ENCODE data around the gene HDHD2. TPM values are rescaled to one million over a fixed set of nuclear protein-coding genes. Genes with fewer than 3 reads are reported as not detected.

Gene HDHD2
- total and polyA plus RNA-seq, 2 of the 13 experiments (the other 11 are each of a cell fraction or from before 2014, with no cell fraction given) = 10.2 to 34.7 TPM

DNA sequence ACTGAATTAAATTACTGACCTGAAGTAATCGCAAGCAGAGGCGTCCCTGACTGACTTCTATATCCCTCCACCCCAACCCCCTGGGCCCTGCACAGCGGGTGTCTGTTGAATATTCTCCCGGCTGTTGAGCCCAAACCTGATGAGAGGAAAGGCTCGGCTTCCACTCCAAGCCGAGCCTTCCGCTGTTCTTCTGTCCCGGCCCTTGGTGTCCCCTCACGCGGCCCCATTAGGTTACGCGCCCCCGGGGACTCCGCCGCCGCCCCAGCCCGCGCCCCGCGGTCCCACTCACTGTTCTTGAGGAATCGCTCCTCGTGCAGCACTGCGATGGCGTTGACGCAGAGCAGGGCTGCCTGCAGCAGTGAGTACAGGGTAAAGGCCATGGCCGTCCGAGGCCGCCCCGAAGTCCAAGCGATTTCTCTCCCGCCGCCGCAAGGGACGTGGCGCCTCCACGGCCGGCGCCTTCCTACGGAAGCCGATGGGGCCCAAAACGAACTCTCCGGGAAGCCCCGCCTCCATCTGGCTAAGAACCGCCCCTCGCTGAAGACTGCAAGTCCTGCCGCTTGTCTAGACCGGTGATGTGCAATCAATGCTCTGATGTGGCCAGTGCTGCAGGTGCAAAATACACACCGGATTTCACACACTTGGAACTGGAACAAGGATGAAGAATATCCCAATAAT is 25.7 kb upstream of the HDHD2 start, which contains the start of gene IER3IP1 (continued):
- TF ChIP-seq, protein P1, sequence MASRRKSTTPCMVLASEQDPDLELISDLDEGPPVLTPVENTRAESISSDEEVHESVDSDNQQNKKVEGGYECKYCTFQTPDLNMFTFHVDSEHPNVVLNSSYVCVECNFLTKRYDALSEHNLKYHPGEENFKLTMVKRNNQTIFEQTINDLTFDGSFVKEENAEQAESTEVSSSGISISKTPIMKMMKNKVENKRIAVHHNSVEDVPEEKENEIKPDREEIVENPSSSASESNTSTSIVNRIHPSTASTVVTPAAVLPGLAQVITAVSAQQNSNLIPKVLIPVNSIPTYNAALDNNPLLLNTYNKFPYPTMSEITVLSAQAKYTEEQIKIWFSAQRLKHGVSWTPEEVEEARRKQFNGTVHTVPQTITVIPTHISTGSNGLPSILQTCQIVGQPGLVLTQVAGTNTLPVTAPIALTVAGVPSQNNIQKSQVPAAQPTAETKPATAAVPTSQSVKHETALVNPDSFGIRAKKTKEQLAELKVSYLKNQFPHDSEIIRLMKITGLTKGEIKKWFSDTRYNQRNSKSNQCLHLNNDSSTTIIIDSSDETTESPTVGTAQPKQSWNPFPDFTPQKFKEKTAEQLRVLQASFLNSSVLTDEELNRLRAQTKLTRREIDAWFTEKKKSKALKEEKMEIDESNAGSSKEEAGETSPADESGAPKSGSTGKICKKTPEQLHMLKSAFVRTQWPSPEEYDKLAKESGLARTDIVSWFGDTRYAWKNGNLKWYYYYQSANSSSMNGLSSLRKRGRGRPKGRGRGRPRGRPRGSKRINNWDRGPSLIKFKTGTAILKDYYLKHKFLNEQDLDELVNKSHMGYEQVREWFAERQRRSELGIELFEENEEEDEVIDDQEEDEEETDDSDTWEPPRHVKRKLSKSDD (CRISPR knock-in tag; IDR thresholded peaks at IDR 0.05; ENCODE audit: low read depth) = no peak
- TF ChIP-seq YEATS4 (CRISPR knock-in tag; IDR thresholded peaks at IDR 0.05; ENCODE audit: borderline replicate concordance) (peak; percentile 97), GPN1 (CRISPR knock-in tag; IDR thresholded peaks at IDR 0.05; ENCODE audit: borderline replicate concordance) (no peak), PRPF4 (IDR thresholded peaks at IDR 0.05; ENCODE audit: low read depth, low read length, poor library complexity, severe bottlenecking) (no peak), RBM39 (IDR thresholded peaks at IDR 0.05; ENCODE audit: low read depth, low read length, poor library complexity, severe bottlenecking) (no peak), KLF9 (CRISPR knock-in tag; IDR thresholded peaks at IDR 0.05; ENCODE audit: low read depth) (no peak), ZNF256 (CRISPR knock-in tag; conservative IDR thresholded peaks at IDR 0.05) (peak; percentile 74; the same call in 1 of the 2 replicates), ZNF274 (CRISPR knock-in tag; IDR thresholded peaks at IDR 0.05) (peak; percentile 80; the same call in 1 of the 2 replicates), ZNF83 (CRISPR knock-in tag; IDR thresholded peaks at IDR 0.05; ENCODE audit: borderline replicate concordance) (no peak), EHMT2 (IDR thresholded peaks at IDR 0.05; ENCODE audit: borderline replicate concordance, low read depth, low read length) (no peak), XBP1 (CRISPR knock-in tag; IDR thresholded peaks at IDR 0.05) (no peak), ZKSCAN8 (CRISPR knock-in tag; IDR thresholded peaks at IDR 0.05; ENCODE audit: borderline replicate concordance) (no peak; the same call in 1 of the 2 replicates), CHD2 (IDR thresholded peaks at IDR 0.05; ENCODE audit: low read depth, low read length) (no peak; the same call in 1 of the 2 replicates), TARDBP (CRISPR knock-in tag; IDR thresholded peaks at IDR 0.05) (peak; percentile 69), ZNF678 (CRISPR knock-in tag; IDR thresholded peaks at IDR 0.05) (no peak), NR1H2 (CRISPR knock-in tag; IDR thresholded peaks at IDR 0.05; ENCODE audit: borderline replicate concordance, low read depth) (no peak)
- TF ChIP-seq, protein P2, sequence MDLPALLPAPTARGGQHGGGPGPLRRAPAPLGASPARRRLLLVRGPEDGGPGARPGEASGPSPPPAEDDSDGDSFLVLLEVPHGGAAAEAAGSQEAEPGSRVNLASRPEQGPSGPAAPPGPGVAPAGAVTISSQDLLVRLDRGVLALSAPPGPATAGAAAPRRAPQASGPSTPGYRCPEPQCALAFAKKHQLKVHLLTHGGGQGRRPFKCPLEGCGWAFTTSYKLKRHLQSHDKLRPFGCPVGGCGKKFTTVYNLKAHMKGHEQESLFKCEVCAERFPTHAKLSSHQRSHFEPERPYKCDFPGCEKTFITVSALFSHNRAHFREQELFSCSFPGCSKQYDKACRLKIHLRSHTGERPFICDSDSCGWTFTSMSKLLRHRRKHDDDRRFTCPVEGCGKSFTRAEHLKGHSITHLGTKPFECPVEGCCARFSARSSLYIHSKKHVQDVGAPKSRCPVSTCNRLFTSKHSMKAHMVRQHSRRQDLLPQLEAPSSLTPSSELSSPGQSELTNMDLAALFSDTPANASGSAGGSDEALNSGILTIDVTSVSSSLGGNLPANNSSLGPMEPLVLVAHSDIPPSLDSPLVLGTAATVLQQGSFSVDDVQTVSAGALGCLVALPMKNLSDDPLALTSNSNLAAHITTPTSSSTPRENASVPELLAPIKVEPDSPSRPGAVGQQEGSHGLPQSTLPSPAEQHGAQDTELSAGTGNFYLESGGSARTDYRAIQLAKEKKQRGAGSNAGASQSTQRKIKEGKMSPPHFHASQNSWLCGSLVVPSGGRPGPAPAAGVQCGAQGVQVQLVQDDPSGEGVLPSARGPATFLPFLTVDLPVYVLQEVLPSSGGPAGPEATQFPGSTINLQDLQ (CRISPR knock-in tag; IDR thresholded peaks at IDR 0.05) = no peak
- TF ChIP-seq, protein P3, sequence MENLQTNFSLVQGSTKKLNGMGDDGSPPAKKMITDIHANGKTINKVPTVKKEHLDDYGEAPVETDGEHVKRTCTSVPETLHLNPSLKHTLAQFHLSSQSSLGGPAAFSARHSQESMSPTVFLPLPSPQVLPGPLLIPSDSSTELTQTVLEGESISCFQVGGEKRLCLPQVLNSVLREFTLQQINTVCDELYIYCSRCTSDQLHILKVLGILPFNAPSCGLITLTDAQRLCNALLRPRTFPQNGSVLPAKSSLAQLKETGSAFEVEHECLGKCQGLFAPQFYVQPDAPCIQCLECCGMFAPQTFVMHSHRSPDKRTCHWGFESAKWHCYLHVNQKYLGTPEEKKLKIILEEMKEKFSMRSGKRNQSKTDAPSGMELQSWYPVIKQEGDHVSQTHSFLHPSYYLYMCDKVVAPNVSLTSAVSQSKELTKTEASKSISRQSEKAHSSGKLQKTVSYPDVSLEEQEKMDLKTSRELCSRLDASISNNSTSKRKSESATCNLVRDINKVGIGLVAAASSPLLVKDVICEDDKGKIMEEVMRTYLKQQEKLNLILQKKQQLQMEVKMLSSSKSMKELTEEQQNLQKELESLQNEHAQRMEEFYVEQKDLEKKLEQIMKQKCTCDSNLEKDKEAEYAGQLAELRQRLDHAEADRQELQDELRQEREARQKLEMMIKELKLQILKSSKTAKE (CRISPR knock-in tag; IDR thresholded peaks at IDR 0.05; ENCODE audit: borderline replicate concordance) = no peak
- TF ChIP-seq, protein P4, sequence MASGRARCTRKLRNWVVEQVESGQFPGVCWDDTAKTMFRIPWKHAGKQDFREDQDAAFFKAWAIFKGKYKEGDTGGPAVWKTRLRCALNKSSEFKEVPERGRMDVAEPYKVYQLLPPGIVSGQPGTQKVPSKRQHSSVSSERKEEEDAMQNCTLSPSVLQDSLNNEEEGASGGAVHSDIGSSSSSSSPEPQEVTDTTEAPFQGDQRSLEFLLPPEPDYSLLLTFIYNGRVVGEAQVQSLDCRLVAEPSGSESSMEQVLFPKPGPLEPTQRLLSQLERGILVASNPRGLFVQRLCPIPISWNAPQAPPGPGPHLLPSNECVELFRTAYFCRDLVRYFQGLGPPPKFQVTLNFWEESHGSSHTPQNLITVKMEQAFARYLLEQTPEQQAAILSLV (CRISPR knock-in tag; IDR thresholded peaks at IDR 0.05; ENCODE audit: borderline replicate concordance) = peak; percentile 80; the same call in 1 of the 2 replicates
